Right lobe of liver (tissue), 6 donors: Measurements from ENCODE around the gene MPP7. TPM values are rescaled to one million over a fixed set of nuclear protein-coding genes. Genes with fewer than 3 reads are reported as not detected.
A peak's percentile ranks its signal among the peaks of the same experiment; 100 is the strongest.

Experiments
- ATAC-seq, 4 donors: fragments of 200-7000 bp; cut with Tn5 transposase; one replicate each; pipeline ENCODE4 v1.9.1; 2020; ENCODE audit warnings: mild to moderate bottlenecking in 4 of 4, moderate library complexity in 4 of 4
- DNase-seq, 3 donors: peaks; one replicate each; pipeline ENCODE4 v3.0.0-alpha.2; 2020
- H3K27ac ChIP-seq, 3 donors: fragments of 200-600 bp; one replicate each; pipeline ENCODE4 v1.8.0; 2022
- H3K27me3 ChIP-seq, 2 donors: fragments of 200-600 bp; one replicate each; pipeline ENCODE4 v1.8.0; 2022
- H3K36me3 ChIP-seq, 4 donors: fragments of 200-600 bp; sonication (generic) in 1 of 4; one replicate each; pipeline versions ENCODE4 v1.5.1 to v1.8.0; 2017 to 2022; ENCODE audit warnings: control low read depth in 1 of 4
- H3K4me1 ChIP-seq, 4 donors: fragments of 200-600 bp; sonication (generic) in 1 of 4; one replicate each; pipeline versions ENCODE4 v1.5.1 to v1.8.0; 2017 to 2022; ENCODE audit warnings: control low read depth in 1 of 4
- H3K4me3 ChIP-seq, 3 donors: fragments of 200-600 bp; one replicate each; pipeline ENCODE4 v1.8.0; 2022
- H3K9me3 ChIP-seq, 4 donors: fragments of 200-600 bp; sonication (generic) in 1 of 4; one replicate each; pipeline versions ENCODE4 v1.5.1 to v1.8.0; 2017 to 2022; ENCODE audit warnings: control low read depth in 1 of 4
- POLR2A ChIP-seq: fragments of 450-650 bp; IDR thresholded peaks from one replicate; pipeline ENCODE4 v1.6.1; 2017; ENCODE audit warnings: antibody characterized with exemption, mild to moderate bottlenecking
- WGBS: methylation state at CpG from one replicate; pipeline ENCODE4 v1.1.6; 2018; ENCODE audit warnings: low coverage, low lambda C conversion rate; ENCODE audit not compliant: insufficient coverage; ENCODE audit errors: missing lambda C conversion rate; 5-methylcytosine and 5-hydroxymethylcytosine counted together
- intact Hi-C, 2 donors: fragments of 100-400 bp; cut with DNase I; formaldehyde crosslinking; loops; one replicate each; pipeline versions ENCODE4 v1.11.2 to v1.14.1; 2022
- total RNA-seq, 6 experiments: library from RNA; depleted of rRNA in 2 of 6; stranded (reverse); fragments of >200 nt in 2 of 6; fragmentation: NEBNext Ultra II Directional in 3 of 6; extraction: Animal tissue kit (Norgen Biotek cat#: 25700) in 3 of 6; gene quantifications; one replicate each; pipeline versions ENCODE4 v1.1.0 to v1.2.4, GENCODE V29; 2016 to 2023
- TF ChIP-seq, protein P1 (sequence below), 4 donors: fragments of 200-600 bp in 3 of 4; fragments of 450-650 bp in 1 of 4; IDR thresholded peaks; one replicate each; pipeline versions ENCODE4 v1.5.1 to v1.8.0; 2016 to 2022; ENCODE audit warnings: antibody characterized with exemption in 4 of 4, mild to moderate bottlenecking in 2 of 4
- donor health status: DM: no; HTN: yes; CAD: no.
- donor health status: DM: no; HTN: no; CAD: no.
- donor health status: DM: no; HTN: no; CAD: no.
- donor health status: DM: no; HTN: yes; CAD: no.
- donor health status: DM: no; HTN: yes; CAD: no.

MPP7 gene
- total RNA-seq, 6 experiments from 2014 or later: 1.9 to 4.2 (median 2.2) TPM

DNA sequence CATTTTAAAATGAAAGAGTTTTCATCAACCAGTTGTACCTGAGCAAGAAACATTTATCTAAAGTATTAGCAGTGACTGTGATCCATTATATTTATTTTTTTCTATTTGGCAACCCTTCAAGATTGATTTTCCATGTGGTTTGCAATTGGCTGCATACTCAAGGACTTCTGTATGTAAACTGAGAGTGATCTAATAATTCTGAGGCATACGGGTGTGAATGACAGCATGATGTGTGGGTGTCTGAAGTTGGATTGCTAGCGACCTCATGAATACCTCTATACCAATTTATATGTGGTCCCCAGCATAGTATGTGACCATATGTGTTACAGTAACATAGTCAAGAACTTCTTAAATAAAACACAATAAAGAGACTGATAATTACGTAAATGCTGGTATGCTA, 8.2 kb upstream of the MPP7 start:
- Histone ChIP-seq H3K36me3 (no peaks in the 10 kb centered on the region), H3K4me1 (no peaks in the 10 kb centered on the region), H3K9me3 (no peaks in the 10 kb centered on the region), H3K4me3 (no peak overlapping the region), H3K27ac (no peak overlapping the region), H3K27me3 (no peaks in the 10 kb centered on the region)
- TF ChIP-seq, protein P1, sequence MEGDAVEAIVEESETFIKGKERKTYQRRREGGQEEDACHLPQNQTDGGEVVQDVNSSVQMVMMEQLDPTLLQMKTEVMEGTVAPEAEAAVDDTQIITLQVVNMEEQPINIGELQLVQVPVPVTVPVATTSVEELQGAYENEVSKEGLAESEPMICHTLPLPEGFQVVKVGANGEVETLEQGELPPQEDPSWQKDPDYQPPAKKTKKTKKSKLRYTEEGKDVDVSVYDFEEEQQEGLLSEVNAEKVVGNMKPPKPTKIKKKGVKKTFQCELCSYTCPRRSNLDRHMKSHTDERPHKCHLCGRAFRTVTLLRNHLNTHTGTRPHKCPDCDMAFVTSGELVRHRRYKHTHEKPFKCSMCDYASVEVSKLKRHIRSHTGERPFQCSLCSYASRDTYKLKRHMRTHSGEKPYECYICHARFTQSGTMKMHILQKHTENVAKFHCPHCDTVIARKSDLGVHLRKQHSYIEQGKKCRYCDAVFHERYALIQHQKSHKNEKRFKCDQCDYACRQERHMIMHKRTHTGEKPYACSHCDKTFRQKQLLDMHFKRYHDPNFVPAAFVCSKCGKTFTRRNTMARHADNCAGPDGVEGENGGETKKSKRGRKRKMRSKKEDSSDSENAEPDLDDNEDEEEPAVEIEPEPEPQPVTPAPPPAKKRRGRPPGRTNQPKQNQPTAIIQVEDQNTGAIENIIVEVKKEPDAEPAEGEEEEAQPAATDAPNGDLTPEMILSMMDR (IDR thresholded peaks at IDR 0.05): no peak
- no peak for TF ChIP-seq POLR2A
- DNase-seq (no peak), ATAC-seq (peak in 1 of 4 donors; percentile 16)
- WGBS: 37% methylated on average over 3 of the region's 3 CpGs
- intact Hi-C loops: no loop called here

DNA sequence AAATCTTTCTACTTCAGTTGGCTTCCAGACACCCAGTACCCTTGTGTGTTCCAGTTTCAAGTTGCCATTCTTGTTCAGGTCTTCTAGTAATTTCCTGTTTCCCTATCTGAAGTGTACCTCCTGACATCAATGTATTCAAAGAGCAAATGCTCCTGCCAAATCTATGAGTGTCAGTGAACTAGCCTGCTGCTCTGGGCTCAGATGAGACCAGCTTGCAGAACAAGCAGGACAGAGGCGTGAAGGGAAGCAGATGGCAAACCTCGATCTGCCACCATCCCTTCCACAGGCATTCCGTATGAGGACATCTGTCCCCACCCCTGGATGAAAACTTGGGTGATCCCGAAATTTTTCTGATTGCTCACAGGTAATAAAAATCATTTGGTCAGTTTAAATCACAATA, 4.4 kb upstream of the MPP7 start:
- no peak overlapping the region for H3K27ac ChIP-seq
- no peaks in the 10 kb centered on the region for H3K36me3 ChIP-seq
- intact Hi-C loops: no loop called here
- DNase-seq (no peak), ATAC-seq (no peak)
- no peaks in the 10 kb centered on the region for H3K27me3 ChIP-seq
- H3K4me3 ChIP-seq: no peak overlapping the region
- no peaks in the 10 kb centered on the region for H3K4me1 ChIP-seq
- 29% methylated on average over 2 of the region's 4 CpGs for WGBS
- TF ChIP-seq, protein P1 (IDR thresholded peaks at IDR 0.05): no peak
- no peak for TF ChIP-seq POLR2A
- H3K9me3 ChIP-seq: no peaks in the 10 kb centered on the region

DNA sequence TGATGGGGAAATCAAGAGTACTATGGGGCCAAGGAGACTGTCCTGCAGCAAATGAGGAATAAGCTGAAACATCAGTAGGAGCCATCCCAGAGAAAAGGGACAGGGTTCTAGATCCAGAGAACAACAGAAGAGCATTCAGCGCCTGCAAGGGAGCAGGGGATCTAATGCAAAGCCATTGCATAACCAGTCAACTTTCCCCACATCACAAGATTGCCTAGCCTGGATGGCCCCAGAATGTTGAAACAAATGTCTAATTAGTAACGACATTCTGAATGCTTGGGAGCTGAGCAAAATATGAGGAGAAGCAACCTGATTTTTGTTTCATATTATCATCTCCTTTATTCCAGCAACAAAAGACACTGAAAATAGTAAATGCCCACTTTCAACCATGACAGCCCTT, 2.7 kb upstream of the MPP7 start:
- DNase-seq (no peak), ATAC-seq (no peak)
- Histone ChIP-seq H3K4me1 (peaks cover 0 to 5% (median 0%) of the 10 kb centered on the region in 4 donors), H3K9me3 (no peaks in the 10 kb centered on the region), H3K36me3 (no peaks in the 10 kb centered on the region), H3K4me3 (no peak overlapping the region), H3K27me3 (no peaks in the 10 kb centered on the region), H3K27ac (no peak overlapping the region)
- 64% methylated on average over 2 of the region's 2 CpGs for WGBS
- TF ChIP-seq POLR2A: no peak
- TF ChIP-seq, protein P1 (IDR thresholded peaks at IDR 0.05): no peak
- intact Hi-C loops: no loop called here

DNA sequence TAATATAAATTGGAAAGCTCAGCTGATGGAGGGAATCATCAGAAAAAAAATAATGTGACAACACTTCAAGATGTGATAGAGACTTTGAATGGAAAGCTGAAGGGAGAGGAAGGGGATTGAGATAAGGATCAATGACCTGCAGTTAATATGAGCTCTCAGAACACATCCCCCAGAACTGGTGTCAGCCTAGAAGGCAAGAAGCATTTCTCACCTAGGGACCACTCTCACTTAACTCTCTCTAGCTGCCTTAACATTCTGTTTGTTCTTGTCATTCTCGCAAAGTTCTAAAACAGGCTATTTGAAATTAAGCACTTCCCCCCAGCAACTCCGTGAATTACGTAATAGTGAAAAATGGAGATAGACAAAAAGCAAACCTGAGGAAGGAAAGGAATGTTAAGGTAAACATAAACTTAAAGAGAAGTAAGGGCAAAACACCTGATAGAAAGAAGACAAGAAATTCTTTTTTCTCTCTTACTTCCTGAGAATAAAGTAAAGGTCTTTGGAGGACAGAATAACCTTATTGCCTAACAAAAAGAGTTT, 1.2 kb upstream of the MPP7 start:
- Histone ChIP-seq H3K4me3 (no peak overlapping the region), H3K4me1 (peaks cover 0 to 5% (median 0%) of the 10 kb centered on the region in 4 donors), H3K36me3 (no peaks in the 10 kb centered on the region), H3K27me3 (no peaks in the 10 kb centered on the region), H3K9me3 (no peaks in the 10 kb centered on the region), H3K27ac (no peak overlapping the region)
- no peak for DNase-seq
- 11% methylated on average over 3 of the region's 3 CpGs for WGBS
- TF ChIP-seq, protein P1 (IDR thresholded peaks at IDR 0.05): no peak
- TF ChIP-seq POLR2A: no peak
- ATAC-seq: no peak
- intact Hi-C loops: no loop called here
